ENCODE data around the gene SLC9A9. TPM values are rescaled to one million over a fixed set of nuclear protein-coding genes. Genes with fewer than 3 reads are reported as not detected.

SLC9A9 gene
- total and polyA plus RNA-seq, 2 experiments from 2014 or later = 2.2 to 6.8 TPM

DNA sequence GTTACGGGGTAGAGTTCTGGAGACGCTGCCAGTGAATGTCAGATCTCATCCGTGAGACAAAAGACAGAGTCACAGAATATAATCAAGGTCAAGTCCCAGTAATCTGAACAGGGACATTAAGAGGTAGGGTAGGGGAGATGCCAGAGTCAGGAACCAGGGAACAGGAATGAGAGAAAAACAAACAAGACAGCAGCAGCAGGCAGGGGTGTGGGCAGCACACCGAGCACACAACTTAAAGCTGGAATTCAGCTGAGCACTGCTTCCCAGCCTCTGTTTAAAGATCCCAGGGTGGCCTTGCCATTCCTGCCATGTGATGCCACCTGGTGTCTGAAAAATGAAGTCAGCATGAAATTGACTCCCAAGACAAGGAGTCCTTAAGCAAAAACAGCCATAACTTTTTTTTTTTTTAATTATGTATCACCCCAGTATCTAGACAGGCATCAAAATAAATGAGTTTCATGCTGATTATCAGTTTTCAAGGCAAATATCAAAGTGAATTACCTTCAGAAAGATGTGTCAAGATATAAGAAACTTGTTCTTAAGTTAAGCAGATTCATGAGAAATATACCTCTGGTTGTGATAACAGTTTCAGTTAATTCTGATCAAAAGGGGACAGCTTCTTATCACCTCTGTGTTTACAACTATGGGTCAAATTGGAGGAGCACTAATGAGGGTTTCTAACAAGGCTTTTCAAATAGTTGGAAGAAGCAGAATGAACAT lies 203.7 kb downstream of the SLC9A9 start:
- Histone ChIP-seq H3K4me1 (ENCODE audit: insufficient read depth) (peaks cover 11% of the 10 kb centered on the region), H3K27ac (no peak overlapping the region), H3K36me3 (replicated peaks; ENCODE audit: insufficient read depth, low read depth) (no peaks in the 10 kb centered on the region), H4K20me1 (ENCODE audit: insufficient read depth, poor library complexity, severe bottlenecking) (no peaks in the 10 kb centered on the region), H3K79me2 (no peaks in the 10 kb centered on the region), H3K27me3 (no peaks in the 10 kb centered on the region), H3K9me2 (replicated peaks; ENCODE audit: insufficient read depth) (no peaks in the 10 kb centered on the region), H3K9me3 (ENCODE audit: low read depth) (no peaks in the 10 kb centered on the region), H3K4me3 (no peak overlapping the region), H2AFZ (peak overlapping the region; percentile 18), H3K4me2 (peak overlapping the region; percentile 37)
- DNase-seq (ENCODE audit: low spot score) = peak; percentile 84
- TF ChIP-seq EZH2 (IDR thresholded peaks at IDR 0.05; ENCODE audit: borderline replicate concordance) (no peak), EZH2phosphoT487 (IDR thresholded peaks at IDR 0.05; ENCODE audit: low read depth, severe bottlenecking, unreplicated experiment) (no peak)
- TF ChIP-seq, protein P1, sequence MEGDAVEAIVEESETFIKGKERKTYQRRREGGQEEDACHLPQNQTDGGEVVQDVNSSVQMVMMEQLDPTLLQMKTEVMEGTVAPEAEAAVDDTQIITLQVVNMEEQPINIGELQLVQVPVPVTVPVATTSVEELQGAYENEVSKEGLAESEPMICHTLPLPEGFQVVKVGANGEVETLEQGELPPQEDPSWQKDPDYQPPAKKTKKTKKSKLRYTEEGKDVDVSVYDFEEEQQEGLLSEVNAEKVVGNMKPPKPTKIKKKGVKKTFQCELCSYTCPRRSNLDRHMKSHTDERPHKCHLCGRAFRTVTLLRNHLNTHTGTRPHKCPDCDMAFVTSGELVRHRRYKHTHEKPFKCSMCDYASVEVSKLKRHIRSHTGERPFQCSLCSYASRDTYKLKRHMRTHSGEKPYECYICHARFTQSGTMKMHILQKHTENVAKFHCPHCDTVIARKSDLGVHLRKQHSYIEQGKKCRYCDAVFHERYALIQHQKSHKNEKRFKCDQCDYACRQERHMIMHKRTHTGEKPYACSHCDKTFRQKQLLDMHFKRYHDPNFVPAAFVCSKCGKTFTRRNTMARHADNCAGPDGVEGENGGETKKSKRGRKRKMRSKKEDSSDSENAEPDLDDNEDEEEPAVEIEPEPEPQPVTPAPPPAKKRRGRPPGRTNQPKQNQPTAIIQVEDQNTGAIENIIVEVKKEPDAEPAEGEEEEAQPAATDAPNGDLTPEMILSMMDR (IDR thresholded peaks at IDR 0.05; ENCODE audit: poor library complexity) = peak; percentile 78
- WGBS (ENCODE audit: low lambda C conversion rate, missing lambda C conversion rate) = 29% methylated on average over 4 of the region's 4 CpGs

DNA sequence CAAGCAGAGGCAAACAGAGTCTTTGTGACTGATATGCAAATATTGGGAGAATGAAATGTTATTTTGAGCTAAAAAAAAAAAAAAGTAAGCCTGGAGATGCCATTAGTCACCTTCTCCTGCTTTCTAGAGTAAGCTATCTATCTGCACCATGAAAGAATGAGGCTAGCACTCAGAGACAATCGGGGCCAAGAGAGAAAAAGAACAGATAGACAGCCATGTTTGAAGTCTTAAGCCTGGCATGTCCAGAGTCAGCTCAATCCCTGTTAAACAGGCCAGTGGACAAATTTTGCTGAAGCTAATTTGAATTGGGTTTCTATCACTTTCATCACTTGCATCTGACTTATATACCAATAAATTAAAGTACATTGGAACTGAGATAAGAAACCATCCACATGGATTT lies 204.4 kb downstream of the SLC9A9 start:
- no peak overlapping the region for H3K4me3 ChIP-seq
- H4K20me1 ChIP-seq (ENCODE audit: insufficient read depth, poor library complexity, severe bottlenecking) = no peaks in the 10 kb centered on the region
- H3K36me3 ChIP-seq (replicated peaks; ENCODE audit: insufficient read depth, low read depth) = no peaks in the 10 kb centered on the region
- peak overlapping the region; percentile 18 for H2AFZ ChIP-seq
- DNase-seq (ENCODE audit: low spot score) = no peak
- no peaks in the 10 kb centered on the region for H3K9me2 ChIP-seq (replicated peaks; ENCODE audit: insufficient read depth)
- peak overlapping the region; percentile 37 for H3K4me2 ChIP-seq
- H3K4me1 ChIP-seq (ENCODE audit: insufficient read depth) = peaks cover 11% of the 10 kb centered on the region
- peak overlapping the region; percentile 16 for H3K27ac ChIP-seq
- H3K79me2 ChIP-seq = no peaks in the 10 kb centered on the region
- no peaks in the 10 kb centered on the region for H3K27me3 ChIP-seq
- WGBS (ENCODE audit: low lambda C conversion rate, missing lambda C conversion rate) = 50% methylated on average over 1 of the region's 1 CpG
- TF ChIP-seq EZH2 (IDR thresholded peaks at IDR 0.05; ENCODE audit: borderline replicate concordance) (no peak), EZH2phosphoT487 (IDR thresholded peaks at IDR 0.05; ENCODE audit: low read depth, severe bottlenecking, unreplicated experiment) (no peak)
- TF ChIP-seq, protein P1 (IDR thresholded peaks at IDR 0.05; ENCODE audit: poor library complexity) = no peak
- no peaks in the 10 kb centered on the region for H3K9me3 ChIP-seq (ENCODE audit: low read depth)

DNA sequence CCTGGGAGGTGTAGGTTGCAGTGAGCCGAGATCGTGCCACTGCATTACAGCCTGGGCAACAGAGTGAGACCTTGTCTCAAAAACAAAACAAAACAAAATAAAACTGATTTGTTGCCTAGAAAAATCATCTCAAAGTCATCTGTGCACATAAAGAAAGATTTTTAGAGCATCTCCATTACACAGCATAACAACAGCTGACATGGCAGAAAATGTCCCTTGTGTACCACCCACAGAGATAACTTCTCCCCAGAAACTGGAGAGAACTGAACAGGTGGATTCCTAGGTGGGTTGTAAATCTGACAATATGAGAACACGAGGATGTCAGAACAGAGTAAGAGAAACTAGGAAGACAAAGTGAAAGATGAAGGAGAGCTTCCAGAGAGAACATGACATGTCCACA lies 207.5 kb downstream of the SLC9A9 start:
- H3K4me3 ChIP-seq = no peak overlapping the region
- peaks cover 11% of the 10 kb centered on the region for H3K4me1 ChIP-seq (ENCODE audit: insufficient read depth)
- WGBS (ENCODE audit: low lambda C conversion rate, missing lambda C conversion rate) = 99% methylated on average over 3 of the region's 3 CpGs
- H3K9me3 ChIP-seq (ENCODE audit: low read depth) = no peaks in the 10 kb centered on the region
- TF ChIP-seq EZH2 (IDR thresholded peaks at IDR 0.05; ENCODE audit: borderline replicate concordance) (no peak), EZH2phosphoT487 (IDR thresholded peaks at IDR 0.05; ENCODE audit: low read depth, severe bottlenecking, unreplicated experiment) (no peak)
- TF ChIP-seq, protein P1 (IDR thresholded peaks at IDR 0.05; ENCODE audit: poor library complexity) = no peak
- H4K20me1 ChIP-seq (ENCODE audit: insufficient read depth, poor library complexity, severe bottlenecking) = no peaks in the 10 kb centered on the region
- no peak for DNase-seq (ENCODE audit: low spot score)
- H3K4me2 ChIP-seq = no peak overlapping the region
- no peaks in the 10 kb centered on the region for H3K79me2 ChIP-seq
- H3K27me3 ChIP-seq = no peaks in the 10 kb centered on the region
- H3K27ac ChIP-seq = no peak overlapping the region
- no peaks in the 10 kb centered on the region for H3K9me2 ChIP-seq (replicated peaks; ENCODE audit: insufficient read depth)
- H2AFZ ChIP-seq = no peak overlapping the region
- no peaks in the 10 kb centered on the region for H3K36me3 ChIP-seq (replicated peaks; ENCODE audit: insufficient read depth, low read depth)
